Stomach (tissue), 4 donors: Measurements from ENCODE around the gene TRMU.

Experiments
- CTCF ChIP-seq, 7 experiments: fragments of 450-650 bp in 4 of 7; fragments of 200-600 bp in 3 of 7; sonication (generic) in 3 of 7; IDR thresholded peaks; one replicate each; pipeline ENCODE4 v1.5.1; 2016 to 2019; ENCODE audit warnings: antibody characterized with exemption in 7 of 7, control low read depth in 2 of 7, mild to moderate bottlenecking in 1 of 7
- EP300 ChIP-seq: sonication (generic); formaldehyde crosslinking; IDR thresholded peaks from one replicate; pipeline ENCODE4 v1.6.1; 2017; ENCODE audit warnings: antibody characterized with exemption
- POLR2A ChIP-seq, 4 donors: fragments of 450-650 bp; IDR thresholded peaks; one replicate each; pipeline ENCODE4 v1.6.1; 2016; ENCODE audit warnings: antibody characterized with exemption in 4 of 4, control low read depth in 2 of 4, mild to moderate bottlenecking in 1 of 4, moderate library complexity in 1 of 4
- POLR2AphosphoS5 ChIP-seq, 3 donors: sonication (generic); formaldehyde crosslinking; IDR thresholded peaks; one replicate each; pipeline ENCODE4 v1.6.1; 2016; ENCODE audit warnings: antibody characterized with exemption in 3 of 3

- TF ChIP-seq CTCF (IDR thresholded peaks at IDR 0.05): no peak
- no peak for TF ChIP-seq POLR2A (IDR thresholded peaks at IDR 0.05)
- no peak for TF ChIP-seq POLR2AphosphoS5 (IDR thresholded peaks at IDR 0.05)
- TF ChIP-seq EP300: no peak
Observed at GRCh38 chr22:46309526-46310085, 25.9 kb upstream of the TRMU start.
